Stomach (tissue), 4 donors: Measurements from ENCODE around the gene LEFTY2.

Experiments
- POLR2A ChIP-seq, 4 donors: fragments of 450-650 bp; IDR thresholded peaks; one replicate each; pipeline ENCODE4 v1.6.1; 2016; ENCODE audit warnings: antibody characterized with exemption in 4 of 4, control low read depth in 2 of 4, mild to moderate bottlenecking in 1 of 4, moderate library complexity in 1 of 4
- POLR2AphosphoS5 ChIP-seq, 3 donors: sonication (generic); formaldehyde crosslinking; IDR thresholded peaks; one replicate each; pipeline ENCODE4 v1.6.1; 2016; ENCODE audit warnings: antibody characterized with exemption in 3 of 3
- TF ChIP-seq, protein P1 (sequence below), 7 experiments: fragments of 450-650 bp in 4 of 7; fragments of 200-600 bp in 3 of 7; sonication (generic) in 3 of 7; IDR thresholded peaks; one replicate each; pipeline ENCODE4 v1.5.1; 2016 to 2019; ENCODE audit warnings: antibody characterized with exemption in 7 of 7, control low read depth in 2 of 7, mild to moderate bottlenecking in 1 of 7

DNA sequence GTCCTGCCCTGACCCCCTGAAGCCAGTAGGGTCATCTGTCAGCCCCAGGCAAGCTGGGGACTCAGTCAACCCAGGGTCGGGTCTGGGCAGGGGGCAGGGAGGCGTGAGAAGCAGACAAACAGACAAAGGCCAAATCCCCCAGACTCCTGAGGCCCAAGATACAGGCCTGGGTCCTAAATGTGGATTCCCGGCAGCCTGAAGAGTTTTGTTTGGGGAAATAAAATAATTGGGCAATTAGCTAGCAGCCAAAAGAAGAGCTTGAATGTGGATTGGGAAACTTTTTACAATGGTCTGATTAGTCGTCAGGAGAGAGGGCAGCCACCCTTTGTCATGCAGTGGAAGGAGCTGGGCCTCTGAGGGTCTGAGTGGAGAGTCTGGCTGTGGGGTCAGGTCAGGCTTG lies 4.5 kb upstream of the LEFTY2 start:
- TF ChIP-seq POLR2A (IDR thresholded peaks at IDR 0.05) (no peak), POLR2AphosphoS5 (IDR thresholded peaks at IDR 0.05) (no peak)
- TF ChIP-seq, protein P1, sequence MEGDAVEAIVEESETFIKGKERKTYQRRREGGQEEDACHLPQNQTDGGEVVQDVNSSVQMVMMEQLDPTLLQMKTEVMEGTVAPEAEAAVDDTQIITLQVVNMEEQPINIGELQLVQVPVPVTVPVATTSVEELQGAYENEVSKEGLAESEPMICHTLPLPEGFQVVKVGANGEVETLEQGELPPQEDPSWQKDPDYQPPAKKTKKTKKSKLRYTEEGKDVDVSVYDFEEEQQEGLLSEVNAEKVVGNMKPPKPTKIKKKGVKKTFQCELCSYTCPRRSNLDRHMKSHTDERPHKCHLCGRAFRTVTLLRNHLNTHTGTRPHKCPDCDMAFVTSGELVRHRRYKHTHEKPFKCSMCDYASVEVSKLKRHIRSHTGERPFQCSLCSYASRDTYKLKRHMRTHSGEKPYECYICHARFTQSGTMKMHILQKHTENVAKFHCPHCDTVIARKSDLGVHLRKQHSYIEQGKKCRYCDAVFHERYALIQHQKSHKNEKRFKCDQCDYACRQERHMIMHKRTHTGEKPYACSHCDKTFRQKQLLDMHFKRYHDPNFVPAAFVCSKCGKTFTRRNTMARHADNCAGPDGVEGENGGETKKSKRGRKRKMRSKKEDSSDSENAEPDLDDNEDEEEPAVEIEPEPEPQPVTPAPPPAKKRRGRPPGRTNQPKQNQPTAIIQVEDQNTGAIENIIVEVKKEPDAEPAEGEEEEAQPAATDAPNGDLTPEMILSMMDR (IDR thresholded peaks at IDR 0.05): no peak
